Neural crest cell (in vitro differentiated cells): ENCODE data around the gene DAZAP1. TPM values are rescaled to one million over a fixed set of nuclear protein-coding genes. Genes with fewer than 3 reads are reported as not detected.

Experiments used
- DNase-seq: peaks from one replicate; pipeline ENCODE4 v3.0.0; 2021; ENCODE audit warnings: low read depth, mixed read lengths, low spot score
- H3K27ac Mint-ChIP-seq: one replicate; pipeline ENCODE4 v1.8.0; 2021; ENCODE audit warnings: mild to moderate bottlenecking, mixed read lengths; ENCODE audit not compliant: unreplicated experiment
- H3K27me3 Mint-ChIP-seq: 2 replicates; pipeline ENCODE4 v1.8.0; 2021; ENCODE audit warnings: low read depth, mild to moderate bottlenecking, mixed read lengths
- H3K36me3 Mint-ChIP-seq: 2 replicates; pipeline ENCODE4 v1.8.0; 2021; ENCODE audit warnings: low read depth, mild to moderate bottlenecking, mixed read lengths
- H3K4me1 Mint-ChIP-seq: 2 replicates; pipeline ENCODE4 v1.8.0; 2021; ENCODE audit warnings: mixed read lengths
- H3K4me3 Mint-ChIP-seq: one replicate; pipeline ENCODE4 v1.8.0; 2021; ENCODE audit warnings: mild to moderate bottlenecking, mixed read lengths
- H3K9me3 Mint-ChIP-seq: 2 replicates; pipeline ENCODE4 v1.8.0; 2021; ENCODE audit warnings: mixed read lengths
- total RNA-seq: library from RNA; stranded (reverse); gene quantifications from 2 replicates; pipeline ENCODE4 v1.2.1, GENCODE V29; 2021
- TF ChIP-seq, protein P1 (sequence below): fragments of 200-600 bp; sonication (generic); conservative IDR thresholded peaks from 2 replicates; pipeline ENCODE4 v1.5.0; 2021; ENCODE audit warnings: antibody characterized with exemption, mild to moderate bottlenecking

DAZAP1 gene
- total RNA-seq, 1 donor from 2014 or later, result 146 TPM

DNA sequence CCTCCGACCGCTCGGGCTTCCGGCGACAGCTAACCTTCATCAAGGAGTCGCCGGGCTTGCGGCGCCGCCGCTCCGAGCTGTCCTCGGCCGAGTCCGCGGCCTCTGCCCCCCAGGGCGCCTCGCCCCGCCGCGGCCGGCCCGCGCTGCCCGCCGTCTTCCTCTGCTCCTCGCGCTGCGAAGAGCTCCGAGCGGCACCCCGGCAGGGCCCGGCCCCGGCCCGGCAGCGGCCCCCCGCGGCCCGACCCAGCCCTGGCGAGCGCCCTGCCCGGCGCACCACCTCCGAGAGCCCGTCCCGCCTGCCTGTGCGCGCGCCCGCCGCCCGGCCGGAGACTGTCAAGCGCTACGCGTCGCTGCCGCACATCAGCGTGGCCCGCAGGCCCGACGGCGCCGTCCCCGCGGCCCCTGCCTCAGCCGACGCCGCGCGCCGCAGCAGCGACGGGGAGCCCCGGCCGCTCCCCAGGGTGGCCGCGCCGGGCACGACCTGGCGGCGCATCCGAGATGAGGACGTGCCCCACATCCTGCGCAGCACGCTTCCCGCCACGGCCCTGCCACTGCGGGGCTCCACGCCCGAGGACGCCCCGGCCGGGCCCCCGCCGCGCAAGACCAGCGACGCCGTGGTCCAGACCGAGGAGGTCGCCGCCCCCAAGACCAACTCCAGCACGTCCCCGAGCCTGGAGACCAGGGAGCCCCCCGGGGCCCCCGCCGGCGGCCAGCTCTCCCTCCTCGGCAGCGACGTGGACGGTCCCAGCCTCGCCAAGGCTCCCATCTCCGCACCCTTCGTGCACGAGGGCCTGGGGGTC is 62.1 kb downstream of the DAZAP1 start:
- Mint-ChIP-seq H3K9me3 (no peaks in the 10 kb centered on the region), H3K4me1 (peaks cover 6% of the 10 kb centered on the region), H3K27ac (no peak overlapping the region), H3K36me3 (no peaks in the 10 kb centered on the region), H3K27me3 (peaks cover 60% of the 10 kb centered on the region), H3K4me3 (no peak overlapping the region)
- TF ChIP-seq, protein P1, sequence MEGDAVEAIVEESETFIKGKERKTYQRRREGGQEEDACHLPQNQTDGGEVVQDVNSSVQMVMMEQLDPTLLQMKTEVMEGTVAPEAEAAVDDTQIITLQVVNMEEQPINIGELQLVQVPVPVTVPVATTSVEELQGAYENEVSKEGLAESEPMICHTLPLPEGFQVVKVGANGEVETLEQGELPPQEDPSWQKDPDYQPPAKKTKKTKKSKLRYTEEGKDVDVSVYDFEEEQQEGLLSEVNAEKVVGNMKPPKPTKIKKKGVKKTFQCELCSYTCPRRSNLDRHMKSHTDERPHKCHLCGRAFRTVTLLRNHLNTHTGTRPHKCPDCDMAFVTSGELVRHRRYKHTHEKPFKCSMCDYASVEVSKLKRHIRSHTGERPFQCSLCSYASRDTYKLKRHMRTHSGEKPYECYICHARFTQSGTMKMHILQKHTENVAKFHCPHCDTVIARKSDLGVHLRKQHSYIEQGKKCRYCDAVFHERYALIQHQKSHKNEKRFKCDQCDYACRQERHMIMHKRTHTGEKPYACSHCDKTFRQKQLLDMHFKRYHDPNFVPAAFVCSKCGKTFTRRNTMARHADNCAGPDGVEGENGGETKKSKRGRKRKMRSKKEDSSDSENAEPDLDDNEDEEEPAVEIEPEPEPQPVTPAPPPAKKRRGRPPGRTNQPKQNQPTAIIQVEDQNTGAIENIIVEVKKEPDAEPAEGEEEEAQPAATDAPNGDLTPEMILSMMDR, result no peak
- no peak for DNase-seq

DNA sequence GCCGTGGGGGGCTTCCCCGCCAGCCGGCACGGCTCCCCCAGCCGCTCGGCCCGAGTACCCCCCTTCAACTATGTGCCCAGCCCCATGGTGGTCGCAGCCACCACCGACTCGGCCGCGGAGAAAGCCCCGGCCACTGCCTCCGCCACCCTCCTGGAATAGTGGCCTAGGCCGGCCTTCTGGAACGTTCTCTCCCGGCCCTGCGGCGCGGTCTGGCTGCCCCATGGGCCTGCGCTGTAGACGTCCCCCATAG is 62.6 kb downstream of the DAZAP1 start:
- H3K27ac Mint-ChIP-seq, result no peak overlapping the region
- H3K36me3 Mint-ChIP-seq, result no peaks in the 10 kb centered on the region
- no peak for DNase-seq
- TF ChIP-seq, protein P1, result no peak
- peaks cover 6% of the 10 kb centered on the region for H3K4me1 Mint-ChIP-seq
- H3K27me3 Mint-ChIP-seq, result peaks cover 55% of the 10 kb centered on the region
- H3K9me3 Mint-ChIP-seq, result no peaks in the 10 kb centered on the region
- peak overlapping the region; percentile 57 for H3K4me3 Mint-ChIP-seq

DNA sequence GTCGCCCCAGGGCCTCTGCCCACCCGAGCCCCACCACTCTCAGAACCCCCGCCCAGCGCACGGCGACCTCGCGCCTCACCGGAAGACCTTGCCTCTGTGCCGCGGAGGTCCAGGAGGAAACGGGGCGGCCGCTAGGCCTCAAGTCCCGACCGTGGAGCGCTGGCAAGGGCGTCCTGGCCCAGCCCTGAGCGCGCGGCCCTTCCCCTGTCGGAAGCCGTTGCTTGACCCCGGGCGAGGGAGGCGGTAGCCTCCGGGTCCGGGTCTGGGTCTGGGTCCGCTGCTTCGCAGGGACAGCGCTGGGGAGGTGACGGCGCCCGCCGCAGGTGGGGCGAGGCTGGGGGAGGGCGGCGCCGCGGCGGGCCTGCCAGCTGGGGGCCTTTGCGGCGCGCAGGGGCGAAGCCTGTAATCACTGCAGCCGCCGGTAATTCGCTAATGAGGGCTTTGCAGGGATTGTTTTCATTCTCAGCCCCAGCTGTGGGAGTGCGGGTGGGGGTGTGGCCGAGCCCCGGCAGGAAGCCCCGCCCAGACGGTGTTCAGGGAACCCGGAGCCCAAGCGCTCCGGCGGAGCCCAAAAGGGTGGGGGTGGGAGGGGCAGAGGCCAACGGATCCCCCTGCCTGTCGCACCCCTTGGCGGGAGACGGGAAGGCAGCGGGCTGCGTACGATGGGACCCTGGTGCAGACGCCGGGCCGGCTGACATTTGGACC is 63.1 kb downstream of the DAZAP1 start:
- H3K27me3 Mint-ChIP-seq, result peaks cover 54% of the 10 kb centered on the region
- no peaks in the 10 kb centered on the region for H3K36me3 Mint-ChIP-seq
- peak overlapping the region; percentile 75 for H3K4me3 Mint-ChIP-seq
- H3K4me1 Mint-ChIP-seq, result peaks cover 6% of the 10 kb centered on the region
- no peaks in the 10 kb centered on the region for H3K9me3 Mint-ChIP-seq
- DNase-seq, result no peak
- no peak overlapping the region for H3K27ac Mint-ChIP-seq
- TF ChIP-seq, protein P1, result no peak

DNA sequence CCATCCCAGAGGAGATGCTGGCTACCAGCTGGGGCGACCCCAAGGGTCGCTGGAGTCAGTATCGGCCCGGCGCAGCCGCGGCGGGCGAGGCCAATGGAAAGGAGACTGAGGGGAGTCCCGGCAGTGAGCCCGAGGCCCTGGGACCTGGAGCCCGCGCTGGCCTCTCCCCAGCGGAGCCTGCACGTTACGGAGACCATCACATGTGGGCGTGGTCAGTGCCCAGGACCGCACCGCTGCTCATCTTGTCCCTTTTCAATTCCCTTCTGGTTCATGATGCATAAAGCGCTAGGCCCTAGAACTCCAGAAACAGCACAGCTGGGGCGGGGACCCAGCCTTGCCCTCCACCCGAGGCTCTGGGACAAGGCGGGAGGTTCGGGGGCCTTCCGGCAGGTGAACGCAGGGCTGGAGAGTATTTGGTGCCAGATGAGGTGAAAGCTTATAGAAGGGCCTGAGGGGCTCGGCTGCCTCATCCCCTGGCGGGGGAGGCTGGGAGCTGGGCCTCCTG is 63.7 kb downstream of the DAZAP1 start:
- Mint-ChIP-seq H3K36me3 (no peaks in the 10 kb centered on the region), H3K4me3 (peak overlapping the region; percentile 75), H3K9me3 (no peaks in the 10 kb centered on the region), H3K27me3 (peaks cover 51% of the 10 kb centered on the region), H3K27ac (no peak overlapping the region), H3K4me1 (peaks cover 6% of the 10 kb centered on the region)
- TF ChIP-seq, protein P1, result no peak
- no peak for DNase-seq

DNA sequence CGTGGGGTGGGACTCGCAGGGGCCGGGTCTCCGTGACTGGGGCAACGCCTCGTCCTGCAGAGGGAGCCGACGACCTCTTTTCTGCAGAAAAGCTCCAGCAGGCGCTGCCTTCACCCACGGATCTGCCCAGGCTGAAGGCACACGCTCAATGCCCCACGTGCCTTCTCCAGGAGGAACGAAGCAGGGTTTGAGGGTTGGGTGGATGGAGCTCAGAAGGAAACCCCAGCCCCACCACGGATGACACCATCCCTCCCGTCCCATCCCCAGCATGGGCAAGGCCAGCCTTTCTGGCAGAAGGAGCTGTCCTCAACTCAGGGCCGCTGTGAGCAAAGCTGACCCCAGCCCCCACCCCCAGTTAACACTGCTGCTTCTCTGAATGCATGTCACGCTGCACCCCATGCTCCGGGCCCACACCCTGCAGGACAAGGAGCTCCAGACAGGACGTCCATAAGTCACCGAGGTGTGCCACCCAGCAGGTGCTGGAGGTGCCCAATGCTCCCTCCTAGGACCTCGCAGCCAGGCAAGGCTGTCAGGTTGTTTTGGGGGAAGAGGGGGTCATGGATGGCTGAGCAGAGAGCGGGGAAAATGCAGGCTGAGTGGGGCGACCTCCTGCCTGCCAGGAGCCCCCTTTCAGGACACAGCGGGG is 64.3 kb downstream of the DAZAP1 start:
- peak overlapping the region; percentile 75 for H3K4me3 Mint-ChIP-seq
- no peaks in the 10 kb centered on the region for H3K36me3 Mint-ChIP-seq
- no peaks in the 10 kb centered on the region for H3K9me3 Mint-ChIP-seq
- H3K27me3 Mint-ChIP-seq, result peaks cover 49% of the 10 kb centered on the region
- no peak for DNase-seq
- H3K4me1 Mint-ChIP-seq, result peaks cover 6% of the 10 kb centered on the region
- TF ChIP-seq, protein P1, result peak; percentile 28
- H3K27ac Mint-ChIP-seq, result no peak overlapping the region
